AG10803 (cell line): ENCODE measurements around the gene TCTA.

Source experiments
- DNase-seq: peaks from one replicate; pipeline ENCODE4 v3.0.0; 2010; ENCODE audit warnings: low read depth
- H3K4me3 ChIP-seq: 2 replicates; pipeline ENCODE4 v1.5.1; 2011; ENCODE audit warnings: mild to moderate bottlenecking, low read length, control low read depth
- TF ChIP-seq, protein P1 (sequence below): conservative IDR thresholded peaks from 2 replicates; pipeline ENCODE4 v1.5.1; 2011; ENCODE audit warnings: mild to moderate bottlenecking, low read length, control low read depth, inconsistent platforms

Gene TCTA

DNA sequence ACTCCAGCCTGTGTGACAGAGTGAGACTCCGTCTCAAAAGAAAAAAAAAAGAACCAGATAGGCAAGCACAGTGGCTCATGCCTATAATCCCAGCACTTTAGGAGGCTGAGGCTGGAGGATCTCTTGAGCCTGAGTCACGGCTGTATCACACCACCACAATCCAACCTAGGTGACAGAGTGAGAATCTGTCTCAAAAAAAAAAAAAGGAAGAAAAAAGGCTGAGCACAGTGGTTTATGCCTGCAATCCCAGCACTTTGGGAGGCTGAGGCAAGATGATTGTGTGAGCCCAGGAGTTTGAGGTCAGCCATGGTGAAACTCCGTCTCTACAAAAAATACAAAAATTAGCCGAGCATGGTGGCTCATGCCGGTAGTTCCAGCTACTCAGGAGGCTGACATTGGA is 22.5 kb downstream of the TCTA start:
- TF ChIP-seq, protein P1, sequence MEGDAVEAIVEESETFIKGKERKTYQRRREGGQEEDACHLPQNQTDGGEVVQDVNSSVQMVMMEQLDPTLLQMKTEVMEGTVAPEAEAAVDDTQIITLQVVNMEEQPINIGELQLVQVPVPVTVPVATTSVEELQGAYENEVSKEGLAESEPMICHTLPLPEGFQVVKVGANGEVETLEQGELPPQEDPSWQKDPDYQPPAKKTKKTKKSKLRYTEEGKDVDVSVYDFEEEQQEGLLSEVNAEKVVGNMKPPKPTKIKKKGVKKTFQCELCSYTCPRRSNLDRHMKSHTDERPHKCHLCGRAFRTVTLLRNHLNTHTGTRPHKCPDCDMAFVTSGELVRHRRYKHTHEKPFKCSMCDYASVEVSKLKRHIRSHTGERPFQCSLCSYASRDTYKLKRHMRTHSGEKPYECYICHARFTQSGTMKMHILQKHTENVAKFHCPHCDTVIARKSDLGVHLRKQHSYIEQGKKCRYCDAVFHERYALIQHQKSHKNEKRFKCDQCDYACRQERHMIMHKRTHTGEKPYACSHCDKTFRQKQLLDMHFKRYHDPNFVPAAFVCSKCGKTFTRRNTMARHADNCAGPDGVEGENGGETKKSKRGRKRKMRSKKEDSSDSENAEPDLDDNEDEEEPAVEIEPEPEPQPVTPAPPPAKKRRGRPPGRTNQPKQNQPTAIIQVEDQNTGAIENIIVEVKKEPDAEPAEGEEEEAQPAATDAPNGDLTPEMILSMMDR = no peak
- DNase-seq = no peak
- H3K4me3 ChIP-seq = no peak overlapping the region

DNA sequence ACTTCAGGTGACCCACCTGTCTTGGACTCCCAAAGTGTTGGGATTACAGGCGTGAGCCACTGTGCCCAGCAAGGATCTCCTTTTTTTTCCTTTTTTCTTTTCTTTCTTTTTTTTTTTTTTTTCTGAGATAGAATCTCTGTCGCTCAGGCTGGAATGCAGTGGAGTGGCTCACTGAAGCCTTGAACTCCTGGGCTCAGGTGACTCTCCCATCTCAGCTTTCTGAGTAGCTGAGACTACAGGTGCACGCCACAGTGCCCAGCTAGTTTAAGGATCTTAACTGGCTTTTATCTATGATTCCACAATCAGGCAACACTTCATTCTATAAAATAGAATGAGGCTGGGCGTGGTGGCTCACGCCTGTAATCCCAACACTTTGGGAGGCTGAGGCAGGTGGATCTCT is 33.2 kb downstream of the TCTA start:
- no peak for DNase-seq
- TF ChIP-seq, protein P1 = no peak
- H3K4me3 ChIP-seq = no peak overlapping the region

- no peak for DNase-seq
- TF ChIP-seq, protein P1 = no peak
Measured at GRCh38 chr3:49453621-49454020, 41.4 kb downstream of the TCTA start.

DNA sequence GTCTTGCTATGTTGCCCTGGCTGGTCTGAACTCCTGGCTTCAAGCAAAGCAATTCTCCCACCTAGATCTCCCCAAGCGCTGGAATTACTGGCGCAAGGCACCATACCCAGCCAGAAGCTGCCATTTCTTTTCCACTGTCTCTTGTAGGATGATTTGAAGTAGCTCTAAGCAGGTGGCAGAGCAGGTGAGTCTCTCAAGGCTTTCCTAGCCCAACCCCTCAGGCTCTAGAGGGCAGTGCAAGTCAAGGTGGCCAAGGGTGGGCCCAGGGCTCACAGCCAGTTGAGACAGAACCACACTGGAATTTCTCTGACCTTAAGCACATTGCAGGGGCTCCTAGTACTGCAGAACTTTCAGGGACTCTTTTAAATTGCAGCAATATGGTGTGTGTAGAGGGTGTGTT is 42.2 kb downstream of the TCTA start:
- no peak overlapping the region for H3K4me3 ChIP-seq
- TF ChIP-seq, protein P1 = no peak
- DNase-seq = no peak

More at GRCh38 chr3:49453621-49454020, 41.4 kb downstream of the TCTA start:
- no peak overlapping the region for H3K4me3 ChIP-seq

DNA sequence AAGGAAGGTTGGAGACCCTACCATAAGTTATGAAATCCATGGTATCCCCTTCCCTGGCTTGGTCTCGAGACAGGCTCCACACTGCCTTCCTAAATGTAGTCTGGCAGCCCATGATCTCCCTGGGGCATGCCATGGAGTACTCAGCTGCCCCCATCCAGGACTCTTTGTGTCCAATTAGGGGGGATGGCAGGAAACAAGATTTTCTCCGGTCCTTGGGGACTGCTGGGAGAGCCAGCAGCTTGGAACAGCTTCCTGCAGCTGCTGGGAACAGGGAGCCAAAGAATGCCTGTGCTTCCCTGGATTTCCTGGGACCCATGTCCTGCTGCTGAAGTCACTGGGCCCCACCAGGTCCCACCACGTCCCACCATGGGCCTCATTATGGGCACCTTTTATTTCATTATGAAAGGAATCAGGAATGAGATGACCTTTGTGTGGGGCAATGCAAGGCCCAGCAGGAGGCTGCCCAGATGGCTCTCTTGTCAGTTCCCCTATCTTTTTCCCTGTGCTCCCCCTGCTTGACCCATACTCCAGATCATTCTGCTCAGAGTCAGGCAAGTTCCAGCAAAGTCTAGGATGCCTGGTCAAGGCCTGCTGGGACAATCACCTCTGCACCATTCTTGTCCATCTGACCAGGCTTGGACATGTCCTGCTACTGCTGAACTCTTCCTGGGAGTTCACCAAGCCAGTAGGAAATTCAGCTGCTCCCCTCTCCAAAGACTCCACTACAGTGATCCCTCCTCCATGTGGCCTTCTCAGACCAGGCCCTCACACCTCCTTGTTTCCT is 42.9 kb downstream of the TCTA start:
- TF ChIP-seq, protein P1 = no peak
- H3K4me3 ChIP-seq = no peak overlapping the region
- no peak for DNase-seq

GRCh38 chr3:49456466-49456865 is 44.2 kb downstream of the TCTA start:
- TF ChIP-seq, protein P1 = no peak
- no peak overlapping the region for H3K4me3 ChIP-seq
- peak; percentile 34 for DNase-seq

DNA sequence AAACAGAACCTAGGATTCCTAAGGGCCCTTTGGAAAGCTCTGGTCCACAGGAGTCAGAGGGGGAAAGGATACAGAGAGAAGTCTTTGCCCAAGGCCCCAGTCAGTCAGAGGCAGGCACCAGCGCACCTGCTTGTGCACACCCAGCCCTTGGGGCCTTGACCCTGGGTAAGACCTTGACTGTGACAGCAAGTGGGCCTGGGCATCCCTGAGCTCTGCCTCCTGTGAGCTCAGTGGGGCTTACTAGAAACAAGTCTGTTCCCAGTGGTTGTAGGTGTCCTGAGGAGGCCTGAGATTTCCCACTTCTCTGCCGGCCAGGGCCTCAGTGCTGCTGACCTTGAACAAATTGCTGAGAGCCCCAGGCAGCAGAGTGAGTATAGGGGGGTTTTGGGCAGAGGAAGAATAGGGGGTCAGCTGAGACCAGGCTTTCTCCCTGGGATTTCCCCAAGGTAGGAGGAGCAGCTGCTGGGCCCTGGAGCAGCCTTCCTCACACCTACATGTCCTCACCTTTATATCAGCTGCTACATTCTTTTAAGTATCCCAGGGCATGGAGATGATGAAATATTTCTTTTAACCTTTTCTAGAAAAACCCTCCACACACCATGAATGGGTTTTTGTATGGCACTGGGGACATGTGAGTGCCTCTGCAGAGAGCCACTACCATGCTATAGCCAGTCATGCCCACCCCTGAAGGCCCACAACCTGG is 48.1 kb downstream of the TCTA start:
- TF ChIP-seq, protein P1 = no peak
- no peak overlapping the region for H3K4me3 ChIP-seq
- no peak for DNase-seq
